Small intestine (tissue), 16 donors: Measurements from ENCODE around the gene SELENOM. TPM values are rescaled to one million over a fixed set of nuclear protein-coding genes. Genes with fewer than 3 reads are reported as not detected.
A peak's percentile ranks its signal among the peaks of the same experiment; 100 is the strongest.

Experiments
- DNase-seq, 2 donors: peaks; one replicate each; pipeline versions ENCODE4 v3.0.0 to v3.0.0-alpha.2; 2013
- FAIRE-seq: peaks from 2 replicates; lab custom pipeline; 2012; peaks lifted over from hg19 to GRCh38; lab: Jason Lieb, UNC
- H3K27ac ChIP-seq, 3 donors: one replicate each; pipeline ENCODE4 v1.5.1; 2013; ENCODE audit warnings: low read length in 2 of 3, mild to moderate bottlenecking in 2 of 3, control low read depth in 1 of 3, inconsistent platforms in 1 of 3, low read depth in 1 of 3, moderate library complexity in 1 of 3
- H3K27me3 ChIP-seq, 3 donors: one replicate each; pipeline ENCODE4 v1.6.1; 2013; ENCODE audit warnings: low read length in 3 of 3, inconsistent platforms in 1 of 3; ENCODE audit not compliant: control insufficient read depth in 3 of 3, insufficient read depth in 3 of 3
- H3K36me3 ChIP-seq, 3 donors: one replicate each; pipeline ENCODE4 v1.6.1; 2013; ENCODE audit warnings: low read length in 3 of 3, inconsistent platforms in 1 of 3, low read depth in 1 of 3, mild to moderate bottlenecking in 1 of 3, moderate library complexity in 1 of 3; ENCODE audit not compliant: control insufficient read depth in 3 of 3, insufficient read depth in 2 of 3
- H3K4me1 ChIP-seq, 3 donors: one replicate each; pipeline ENCODE4 v1.6.1; 2013; ENCODE audit warnings: low read length in 2 of 3, inconsistent platforms in 1 of 3, low read depth in 1 of 3, mild to moderate bottlenecking in 1 of 3, moderate library complexity in 1 of 3; ENCODE audit not compliant: control insufficient read depth in 3 of 3, insufficient read depth in 2 of 3
- H3K4me3 ChIP-seq, 3 donors: one replicate each; pipeline ENCODE4 v1.5.1; 2013; ENCODE audit warnings: low read length in 3 of 3, control low read depth in 1 of 3, inconsistent platforms in 1 of 3, low read depth in 1 of 3, mild to moderate bottlenecking in 1 of 3, moderate library complexity in 1 of 3
- H3K9me3 ChIP-seq, 2 donors: one replicate each; pipeline ENCODE4 v1.6.1; 2013; ENCODE audit warnings: low read depth in 1 of 2, low read length in 1 of 2; ENCODE audit not compliant: control insufficient read depth in 2 of 2, insufficient read depth in 1 of 2
- WGBS, 3 donors: extraction: QIAGEN DNeasy Blood & Tissue Kit; methylation state at CpG; one replicate each; pipeline ENCODE4 v1.1.7; 2013; 5-methylcytosine and 5-hydroxymethylcytosine counted together
- long read RNA-seq, 10 donors: transcript quantifications; one replicate each; lab custom pipeline, GENCODE V29; 2026
- polyA plus RNA-seq, 4 donors: library from polyadenylated mRNA; stranded (reverse) in 3 of 4; unstranded in 1 of 4; fragments of 200-250 nt in 3 of 4; fragments of 120-200 nt in 1 of 4; gene quantifications; one replicate each; pipeline versions ENCODE4 v1.2.1 to v1.2.3, GENCODE V29; 2013
- donor health status: healthy with polysubstance abuse.
- donor health status: control.
- donor health status: control.
- donor health status: Bipolar disorder and iron deficiency.
- donor health status: healthy.

Gene SELENOM, protein sequence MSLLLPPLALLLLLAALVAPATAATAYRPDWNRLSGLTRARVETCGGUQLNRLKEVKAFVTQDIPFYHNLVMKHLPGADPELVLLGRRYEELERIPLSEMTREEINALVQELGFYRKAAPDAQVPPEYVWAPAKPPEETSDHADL
- polyA plus RNA-seq = 100 to 1,000 TPM in 1 of 4 donors, 10 to 100 TPM in 3; 14.8 to 163 (median 69.2) TPM
- long read RNA-seq, donor 1, transcript SELENOM-201 (5 exons, 694 nt) = major isoform, 69 of 74 reads
- long read RNA-seq, donor 1, partial matches to known transcripts = 0 of 74 reads
- long read RNA-seq, donor 1, other reads (novel, unspliced or antisense) = 0 of 74 reads
- long read RNA-seq, donor 2, transcript SELENOM-201 (5 exons, 694 nt) = major isoform, 12 of 12 reads
- long read RNA-seq, donor 2, partial matches to known transcripts = 0 of 12 reads
- long read RNA-seq, donor 2, other reads (novel, unspliced or antisense) = 0 of 12 reads
- long read RNA-seq, donor 3, transcript SELENOM-201 (5 exons, 694 nt) = major isoform, 22 of 28 reads
- long read RNA-seq, donor 3, partial matches to known transcripts = 0 of 28 reads
- long read RNA-seq, donor 3, other reads (novel, unspliced or antisense) = 5 of 28 reads
- long read RNA-seq, donor 4 = 0 reads
- long read RNA-seq, donor 5, transcript SELENOM-201 (5 exons, 694 nt) = major isoform, 9 of 12 reads
- long read RNA-seq, donor 5, partial matches to known transcripts = 0 of 12 reads
- long read RNA-seq, donor 5, other reads (novel, unspliced or antisense) = 0 of 12 reads
- long read RNA-seq, donor 6, transcript SELENOM-201 (5 exons, 694 nt) = major isoform, 24 of 25 reads
- long read RNA-seq, donor 6, partial matches to known transcripts = 0 of 25 reads
- long read RNA-seq, donor 6, other reads (novel, unspliced or antisense) = 0 of 25 reads
- long read RNA-seq, donor 7, transcript SELENOM-201 (5 exons, 694 nt) = major isoform, 23 of 25 reads
- long read RNA-seq, donor 7, partial matches to known transcripts = 0 of 25 reads
- long read RNA-seq, donor 7, other reads (novel, unspliced or antisense) = 0 of 25 reads
- long read RNA-seq, donor 8, partial matches to known transcripts = 0 of 4 reads
- long read RNA-seq, donor 8, other reads (novel, unspliced or antisense) = 0 of 4 reads
- long read RNA-seq, donor 9, transcript SELENOM-201 (5 exons, 694 nt) = major isoform, 14 of 15 reads
- long read RNA-seq, donor 9, partial matches to known transcripts = 0 of 15 reads
- long read RNA-seq, donor 9, other reads (novel, unspliced or antisense) = 0 of 15 reads
- long read RNA-seq, donor 10, transcript SELENOM-201 (5 exons, 694 nt) = major isoform, 42 of 43 reads
- long read RNA-seq, donor 10, partial matches to known transcripts = 0 of 43 reads
- long read RNA-seq, donor 10, other reads (novel, unspliced or antisense) = 0 of 43 reads

GRCh38 chr22:31107178-31107893 is at the start of gene SELENOM:
SELENOM (minus strand) TSS chr22:31107568; CDS start chr22:31107505, 63 bp downstream.
- no peaks in the 10 kb centered on the region for H3K9me3 ChIP-seq
- peaks cover 0 to 36% (median 4%) of the 10 kb centered on the region in 3 donors for H3K36me3 ChIP-seq
- DNase-seq (peak; percentile 97 to 99), FAIRE-seq (no peak)
- H3K27ac ChIP-seq = peak within 1 kb of the TSS; percentile 63 to 95 (median 86)
- H3K27me3 ChIP-seq = no peaks in the 10 kb centered on the region
- WGBS, 3 donors = 5 to 6% (median 6%) methylated on average over 31 to 67 of the region's 67 CpGs
- peaks cover 0 to 14% (median 0%) of the 10 kb centered on the region in 3 donors for H3K4me1 ChIP-seq
- peak within 1 kb of the TSS; percentile 47 to 72 (median 66) for H3K4me3 ChIP-seq

DNA sequence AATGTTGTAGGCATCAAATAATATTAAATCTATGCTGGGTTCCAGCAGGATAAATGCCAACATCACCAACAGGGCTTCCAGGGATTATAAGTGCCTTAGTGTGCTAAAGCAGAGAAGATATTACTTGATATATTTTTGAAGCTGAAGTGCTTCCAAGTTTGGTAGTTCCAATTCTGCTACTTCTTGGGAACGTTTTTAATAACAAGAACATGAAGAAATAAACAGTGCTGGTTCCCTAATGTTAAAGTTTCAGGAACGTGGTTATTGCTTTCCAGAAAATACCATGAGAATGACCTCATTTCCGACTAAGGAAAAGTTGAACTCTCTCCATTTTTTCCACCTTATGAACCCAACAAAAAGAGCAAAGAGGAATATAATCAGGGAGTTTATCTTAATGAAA is 48.1 kb upstream of the SELENOM start:
- WGBS, 3 donors = 23 to 30% (median 26%) methylated on average over 3 of the region's 3 CpGs
- no peak overlapping the region for H3K27ac ChIP-seq
- H3K27me3 ChIP-seq = no peaks in the 10 kb centered on the region
- H3K9me3 ChIP-seq = no peaks in the 10 kb centered on the region
- H3K4me1 ChIP-seq = peaks cover 0 to 3% (median 0%) of the 10 kb centered on the region in 3 donors
- DNase-seq (no peak), FAIRE-seq (no peak)
- H3K36me3 ChIP-seq = no peaks in the 10 kb centered on the region
- H3K4me3 ChIP-seq = no peak overlapping the region

DNA sequence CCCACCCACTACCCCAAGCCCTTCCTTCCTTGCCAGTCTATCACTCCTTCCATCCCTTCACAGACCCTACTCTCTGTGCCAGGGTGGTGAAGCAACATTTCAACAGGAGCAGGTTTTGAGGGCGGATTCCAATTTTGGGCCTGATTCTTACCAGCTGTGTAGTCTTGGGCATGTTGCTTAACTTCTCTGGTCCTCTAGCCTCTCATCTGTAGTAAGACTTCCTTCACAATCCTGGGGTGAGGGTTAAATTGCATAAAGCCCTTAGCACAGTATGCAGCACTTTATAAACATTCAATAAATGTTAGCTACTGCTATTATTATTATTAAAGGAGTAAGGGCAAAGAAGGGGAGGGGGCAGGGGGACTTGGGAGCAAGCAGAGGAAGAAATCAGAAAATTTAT is 47.6 kb upstream of the SELENOM start:
- Histone ChIP-seq H3K4me3 (no peak overlapping the region), H3K4me1 (peaks cover 0 to 3% (median 0%) of the 10 kb centered on the region in 3 donors), H3K27me3 (no peaks in the 10 kb centered on the region), H3K36me3 (no peaks in the 10 kb centered on the region), H3K9me3 (no peaks in the 10 kb centered on the region), H3K27ac (peak overlapping the region in 1 of 3 donors; percentile 70)
- 77 to 100% (median 90%) methylated on average over 1 of the region's 1 CpG for WGBS, 3 donors
- DNase-seq = no peak
- FAIRE-seq = no peak

GRCh38 chr22:31153357-31153756 is 46.0 kb upstream of the SELENOM start:
- Histone ChIP-seq H3K4me3 (no peak overlapping the region), H3K4me1 (peaks cover 0 to 3% (median 0%) of the 10 kb centered on the region in 3 donors), H3K36me3 (no peaks in the 10 kb centered on the region), H3K27ac (no peak overlapping the region), H3K9me3 (no peaks in the 10 kb centered on the region), H3K27me3 (no peaks in the 10 kb centered on the region)
- no peak for FAIRE-seq
- no peak for DNase-seq
- 72 to 81% (median 74%) methylated on average over 3 of the region's 3 CpGs for WGBS, 3 donors

- 75 to 88% (median 85%) methylated on average over 2 of the region's 2 CpGs for WGBS, 3 donors
These were observed 44.5 kb upstream of the SELENOM start for GRCh38 chr22:31151872-31152271.

DNA sequence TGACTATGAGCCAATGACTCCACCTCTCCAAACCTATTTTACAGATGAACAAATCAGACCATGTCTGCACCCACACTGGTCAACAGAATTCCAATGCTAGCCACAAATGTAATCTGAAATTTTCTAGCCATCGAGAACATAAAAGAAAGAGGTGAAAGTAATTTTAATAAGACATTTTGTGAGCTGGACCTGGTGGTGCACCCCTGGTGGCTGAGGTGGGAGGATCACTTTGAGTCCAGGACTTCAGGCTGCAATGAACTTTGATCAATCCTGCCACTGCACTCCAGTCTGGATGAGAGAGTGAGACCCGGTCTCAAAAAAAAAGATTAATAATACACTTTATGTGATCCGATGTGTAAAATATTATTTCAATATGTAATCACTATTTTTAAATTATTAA is 43.2 kb upstream of the SELENOM start:
- Histone ChIP-seq H3K9me3 (peaks cover 0 to 8% of the 10 kb centered on the region in 2 donors), H3K27ac (no peak overlapping the region), H3K4me3 (no peak overlapping the region), H3K36me3 (no peaks in the 10 kb centered on the region), H3K27me3 (no peaks in the 10 kb centered on the region), H3K4me1 (peaks cover 0 to 3% (median 0%) of the 10 kb centered on the region in 3 donors)
- FAIRE-seq (no peak), DNase-seq (peak; percentile 59)
- 23 to 67% (median 38%) methylated on average over 3 of the region's 3 CpGs for WGBS, 3 donors

More at GRCh38 chr22:31151872-31152271, 44.5 kb upstream of the SELENOM start:
- H3K27me3 ChIP-seq = no peaks in the 10 kb centered on the region
- no peak overlapping the region for H3K4me3 ChIP-seq
- FAIRE-seq = no peak
- H3K4me1 ChIP-seq = peaks cover 0 to 3% (median 0%) of the 10 kb centered on the region in 3 donors
- H3K9me3 ChIP-seq = peaks cover 0 to 8% of the 10 kb centered on the region in 2 donors
- DNase-seq = no peak
- H3K36me3 ChIP-seq = no peaks in the 10 kb centered on the region
- no peak overlapping the region for H3K27ac ChIP-seq

DNA sequence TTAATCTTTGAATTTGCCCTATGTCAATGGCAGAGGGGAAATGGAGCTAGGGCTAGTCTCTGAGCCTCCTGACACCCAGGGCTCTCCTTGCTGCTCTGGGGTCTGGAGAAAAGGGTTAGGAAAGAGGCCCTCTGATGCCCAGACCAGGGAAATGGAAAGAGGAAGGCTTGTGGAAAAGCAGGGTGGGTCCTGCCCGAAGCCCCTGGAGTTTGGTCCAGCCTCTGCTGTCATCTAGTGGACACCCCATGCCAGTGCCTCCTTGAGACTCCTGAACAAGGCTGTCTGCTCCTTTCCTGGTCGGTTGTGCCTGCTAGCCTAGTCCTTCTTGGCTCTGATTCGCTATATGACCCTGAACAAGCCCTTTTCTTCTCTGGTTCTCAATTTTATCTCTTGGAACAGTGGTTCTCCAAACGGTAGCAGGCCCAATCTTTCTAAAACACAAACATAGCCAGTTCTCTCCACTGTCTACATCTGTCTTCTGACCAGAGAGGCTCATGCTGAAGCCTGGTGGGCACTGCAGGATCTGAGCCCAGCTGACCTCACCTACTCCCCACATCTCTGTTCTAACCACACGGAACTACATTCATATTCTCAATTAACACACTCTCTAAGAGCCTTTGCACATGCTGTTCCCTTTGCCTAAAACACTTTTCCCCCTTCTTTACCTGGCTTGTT is 41.7 kb upstream of the SELENOM start:
- no peaks in the 10 kb centered on the region for H3K27me3 ChIP-seq
- DNase-seq = peak; percentile 79
- H3K4me1 ChIP-seq = peaks cover 0 to 3% (median 0%) of the 10 kb centered on the region in 3 donors
- 8 to 22% (median 9%) methylated on average over 5 of the region's 5 CpGs for WGBS, 3 donors
- FAIRE-seq = no peak
- no peaks in the 10 kb centered on the region for H3K36me3 ChIP-seq
- peak overlapping the region in 1 of 3 donors; percentile 2 for H3K27ac ChIP-seq
- H3K4me3 ChIP-seq = no peak overlapping the region
- H3K9me3 ChIP-seq = peaks cover 0 to 8% of the 10 kb centered on the region in 2 donors
